T-helper 1 cell treated with Interleukin-12 subunit alpha and Interleukin-12 subunit beta and Interleukin-4 antibody, amounts not matched to agents 30 ng/mL and 1 ng/mL, for 36 hours (primary cell): Measurements from ENCODE around the gene TRMU. TPM values are rescaled to one million over a fixed set of nuclear protein-coding genes. Genes with fewer than 3 reads are reported as not detected.
"Not testable (repeated sequence)": the region's sequence is repeated elsewhere in the genome, so short reads cannot be mapped to it uniquely, and the experiment has no call there.

Experiments
- intact Hi-C: fragments of 100-400 bp; cut with micrococcal nuclease; formaldehyde crosslinking; loops from one replicate; pipeline ENCODE4 v1.15.1; 2024
- total RNA-seq: library from RNA; stranded (reverse); gene quantifications from 2 replicates; pipeline ENCODE4 v1.2.3, GENCODE V29; 2022

TRMU gene
- total RNA-seq, 1 donor from 2014 or later = 72.4 TPM

DNA sequence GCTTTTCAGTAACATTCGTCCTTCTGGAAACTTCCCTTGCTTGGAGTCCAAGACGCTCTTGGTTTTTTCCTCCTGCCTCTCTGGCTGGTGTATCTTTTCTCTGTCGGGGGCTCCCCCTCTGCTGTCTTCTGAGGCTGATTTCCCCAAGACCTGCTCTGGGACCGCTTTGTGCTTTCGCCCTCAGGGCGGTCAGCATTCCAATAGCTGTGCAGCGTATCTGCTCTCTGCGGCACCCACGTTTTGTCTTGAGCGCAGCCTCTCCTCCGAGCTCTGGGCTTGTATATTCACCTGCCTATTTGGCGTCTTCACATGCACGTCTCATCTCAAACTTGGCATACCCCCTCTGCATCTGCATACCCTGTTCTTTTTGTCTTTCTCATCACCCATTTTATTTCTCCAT lies 36.4 kb upstream of the TRMU start:
- intact Hi-C loops = no loop called here

DNA sequence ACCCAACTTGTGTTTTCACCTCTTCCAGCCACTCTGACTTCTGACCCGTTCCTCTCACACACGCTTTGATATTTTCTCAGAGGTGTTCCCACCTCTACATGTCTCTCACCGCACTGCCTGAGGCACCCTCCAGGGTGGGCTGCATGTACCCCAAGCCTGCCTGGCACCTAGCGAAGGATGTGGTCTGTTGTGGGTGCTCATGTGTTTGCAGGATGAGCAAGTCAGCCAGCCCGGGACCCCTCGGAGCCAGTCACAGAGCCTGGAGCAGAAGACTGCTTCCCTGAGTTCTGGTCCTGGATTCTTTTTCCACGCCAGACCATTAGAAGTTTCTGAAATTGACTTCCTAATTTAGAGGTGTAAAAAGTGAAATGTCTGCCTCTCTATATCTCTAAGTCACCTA lies 35.0 kb upstream of the TRMU start:
- intact Hi-C loops = no loop called here

- intact Hi-C loops = no loop called here
These were observed 32.1 kb upstream of the TRMU start for GRCh38 chr22:46303347-46303965.

DNA sequence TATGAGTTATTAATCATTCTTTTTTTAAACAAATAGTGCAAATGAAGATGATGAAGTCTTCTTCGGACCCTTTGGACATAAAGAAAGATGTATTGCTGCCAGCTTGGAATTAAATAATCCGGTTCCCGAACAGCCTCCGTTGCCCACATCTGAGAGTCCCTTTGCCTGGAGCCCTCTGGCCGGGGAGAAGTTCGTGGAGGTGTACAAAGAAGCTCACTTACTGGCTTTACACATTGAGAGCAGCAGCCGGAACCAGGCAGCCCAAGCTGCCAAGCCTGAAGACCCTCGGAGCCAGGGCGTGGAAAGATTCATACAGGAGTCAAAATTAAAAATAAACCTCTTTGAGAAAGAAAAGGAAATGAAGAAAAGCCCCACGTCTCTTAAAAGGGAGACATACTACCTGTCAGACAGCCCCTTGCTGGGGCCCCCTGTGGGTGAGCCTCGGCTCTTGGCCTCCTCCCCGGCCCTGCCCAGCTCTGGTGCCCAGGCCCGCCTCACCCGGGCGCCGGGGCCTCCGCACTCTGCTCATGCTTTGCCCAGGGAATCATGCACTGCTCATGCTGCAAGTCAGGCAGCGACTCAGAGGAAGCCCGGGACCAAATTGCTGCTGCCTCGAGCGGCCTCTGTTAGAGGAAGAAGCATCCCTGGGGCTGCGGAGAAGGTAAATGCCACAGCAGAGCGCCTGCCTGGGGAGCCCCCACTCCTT lies 27.1 kb upstream of the TRMU start:
- intact Hi-C loops = no loop called here

- intact Hi-C loops = no loop called here
These were observed 25.9 kb upstream of the TRMU start for GRCh38 chr22:46309526-46310085.

DNA sequence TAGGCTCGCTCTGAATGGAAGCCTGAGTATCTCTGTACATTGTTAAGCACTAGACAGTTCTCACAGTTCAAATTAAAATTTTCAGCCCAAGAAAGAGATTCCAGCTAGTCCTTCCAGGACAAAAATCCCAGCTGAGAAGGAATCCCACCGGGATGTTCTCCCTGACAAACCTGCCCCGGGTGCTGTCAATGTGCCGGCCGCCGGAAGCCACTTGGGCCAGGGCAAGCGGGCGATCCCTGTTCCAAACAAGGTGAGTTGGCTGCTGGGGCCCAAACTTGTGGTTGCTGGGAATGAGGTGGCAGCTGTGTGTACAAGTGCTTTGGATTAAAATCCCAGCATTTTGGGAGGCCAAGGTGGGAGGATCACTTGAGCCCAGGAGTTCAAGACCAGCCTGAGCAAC lies 23.5 kb upstream of the TRMU start:
- intact Hi-C loops = no loop called here

DNA sequence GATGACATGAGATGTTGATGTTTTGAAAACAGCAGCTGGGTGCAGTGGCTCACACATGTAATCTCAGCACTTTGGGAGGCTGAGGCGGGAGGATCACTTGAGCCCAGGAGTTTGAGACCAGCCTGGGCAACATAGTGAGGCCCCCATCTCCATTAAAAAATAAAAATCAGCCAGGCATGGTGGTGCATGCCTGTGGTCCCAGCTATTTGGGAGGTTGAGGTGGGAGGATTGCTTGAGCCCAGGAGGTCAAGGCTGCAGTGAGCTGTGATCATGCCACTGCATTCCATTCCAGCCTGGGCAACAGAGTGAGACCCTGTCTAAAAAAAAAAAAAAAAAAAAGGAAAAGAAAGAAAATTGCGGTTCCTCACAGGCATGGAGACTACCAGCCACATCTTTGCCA lies 22.7 kb upstream of the TRMU start:
- intact Hi-C loops = not testable (repeated sequence)

GRCh38 chr22:46315976-46316375 lies 19.5 kb upstream of the TRMU start:
- intact Hi-C loops = loop anchor here (2.0 kb wide), 1 partner anchor 19 kb away; the partner anchor contains the start of gene GTSE1

GRCh38 chr22:46317646-46318045 lies 17.9 kb upstream of the TRMU start:
- intact Hi-C loops = no loop called here

DNA sequence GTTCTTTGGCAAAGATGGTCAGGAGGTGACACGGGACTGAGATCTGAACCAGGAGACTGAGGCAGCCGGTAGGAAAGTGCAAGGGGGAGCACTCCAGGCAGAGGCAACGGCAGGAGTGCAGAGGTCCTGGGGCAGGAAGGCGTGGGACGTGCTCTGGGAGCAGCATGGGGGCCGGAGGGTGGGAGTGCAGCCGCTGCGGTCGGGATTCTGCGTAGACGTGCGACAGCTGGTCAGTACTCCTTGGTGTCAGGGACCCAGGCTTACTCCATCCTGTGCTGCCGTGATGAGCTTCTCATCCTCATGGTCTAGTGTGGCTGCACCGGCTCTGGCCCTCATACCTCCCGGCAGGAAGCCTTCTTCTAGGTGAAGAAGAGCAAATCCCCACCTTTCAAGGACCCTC lies 16.9 kb upstream of the TRMU start:
- intact Hi-C loops = no loop called here

- intact Hi-C loops = no loop called here
These were observed 16.2 kb upstream of the TRMU start for GRCh38 chr22:46319319-46319718.

DNA sequence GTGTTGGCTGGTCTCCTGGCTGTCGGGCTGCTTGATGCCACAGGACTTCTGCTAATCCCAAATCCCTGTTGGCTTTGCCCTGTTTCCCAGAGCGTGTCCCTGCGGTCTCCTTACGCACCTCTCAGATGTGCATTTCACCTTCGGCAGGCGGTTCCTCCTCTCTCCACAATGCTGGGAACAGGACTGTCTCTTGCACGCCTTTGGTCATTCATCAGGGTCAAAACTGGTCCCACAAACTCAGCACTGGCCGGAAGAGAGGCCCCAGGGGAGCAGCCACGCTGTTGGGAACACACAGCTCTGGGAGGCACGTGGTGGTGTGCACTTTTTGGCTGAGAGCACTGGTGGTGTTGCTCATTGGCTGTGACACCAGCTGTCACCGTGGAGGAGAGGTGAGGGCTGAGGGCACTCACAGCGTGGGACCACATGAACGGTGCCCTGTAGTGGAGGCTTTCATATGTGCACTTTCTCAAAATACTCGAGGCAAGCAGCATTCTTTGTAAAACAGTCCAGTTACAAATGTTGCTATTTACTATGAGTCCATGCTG lies 15.3 kb upstream of the TRMU start:
- intact Hi-C loops = no loop called here

DNA sequence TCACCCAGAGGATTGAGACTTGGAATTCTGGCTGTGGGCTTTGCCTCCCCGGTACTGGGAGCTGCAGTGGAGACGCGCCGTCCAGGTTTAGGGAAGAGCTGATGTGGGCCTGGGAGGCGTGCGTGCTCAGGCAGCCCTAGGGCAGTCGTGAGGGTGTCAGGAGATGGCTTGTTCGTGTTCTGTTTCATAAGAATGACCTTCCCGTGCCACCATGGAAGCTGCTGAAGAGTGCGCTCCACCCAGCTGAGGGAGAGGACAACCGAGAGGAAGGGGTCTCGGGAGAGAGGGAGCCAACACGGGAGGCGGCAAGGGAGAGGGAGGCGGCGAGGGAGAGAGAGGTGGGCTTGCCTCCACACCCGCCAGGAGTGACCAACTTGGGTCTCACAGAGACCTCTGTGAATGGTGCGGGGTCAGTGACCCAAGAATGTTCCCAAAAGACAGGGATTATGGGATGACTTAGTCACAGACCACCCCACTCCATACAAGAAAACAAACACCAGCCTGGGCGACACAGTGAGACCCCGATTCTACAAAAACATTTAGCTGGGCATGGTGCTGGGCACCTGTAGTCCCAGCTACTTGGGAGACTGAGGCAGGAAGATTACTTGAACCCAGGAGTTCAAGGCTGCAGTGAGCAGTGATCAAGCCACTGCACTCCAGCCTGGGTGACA lies 14.7 kb upstream of the TRMU start:
- intact Hi-C loops = no loop called here

DNA sequence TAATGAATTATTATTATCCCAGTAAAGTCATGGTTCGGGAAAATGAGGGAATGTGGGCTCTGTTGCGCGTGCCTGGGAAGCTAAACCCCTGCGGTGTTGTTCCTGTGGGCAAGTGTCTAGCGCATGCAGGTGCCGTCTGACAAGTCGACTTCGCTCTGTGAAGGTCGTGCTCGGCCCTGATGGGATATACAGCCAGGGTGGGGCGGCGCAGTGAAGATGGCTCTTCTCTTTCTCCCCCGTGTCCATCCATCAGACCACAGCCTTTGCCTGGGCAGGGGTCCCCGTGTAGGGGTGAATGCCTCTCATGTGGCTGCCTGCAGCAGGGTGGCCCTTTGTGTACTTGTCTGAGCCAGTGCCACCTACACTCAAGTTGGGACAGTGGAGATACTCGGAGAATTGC lies 12.8 kb upstream of the TRMU start:
- intact Hi-C loops = no loop called here

DNA sequence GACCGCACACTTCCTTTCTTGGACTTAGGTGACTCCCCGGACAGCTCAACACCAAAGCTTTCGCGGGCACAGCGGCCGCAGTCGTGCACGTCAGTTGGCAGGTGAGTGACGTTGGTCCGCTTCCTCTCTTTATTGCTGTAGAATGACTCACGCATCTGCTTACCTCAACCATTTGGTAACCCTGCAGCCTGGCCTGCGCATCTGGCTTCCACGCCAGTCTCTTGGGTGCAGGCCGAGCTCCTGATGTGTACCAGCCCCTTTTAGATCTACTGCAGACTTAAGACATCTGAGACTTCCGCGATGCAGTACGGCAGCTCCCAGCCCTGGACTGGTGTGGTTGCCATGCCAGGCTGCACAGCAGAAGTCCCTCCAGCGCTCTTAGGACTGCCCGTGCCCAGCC lies 12.4 kb upstream of the TRMU start:
- intact Hi-C loops = no loop called here

DNA sequence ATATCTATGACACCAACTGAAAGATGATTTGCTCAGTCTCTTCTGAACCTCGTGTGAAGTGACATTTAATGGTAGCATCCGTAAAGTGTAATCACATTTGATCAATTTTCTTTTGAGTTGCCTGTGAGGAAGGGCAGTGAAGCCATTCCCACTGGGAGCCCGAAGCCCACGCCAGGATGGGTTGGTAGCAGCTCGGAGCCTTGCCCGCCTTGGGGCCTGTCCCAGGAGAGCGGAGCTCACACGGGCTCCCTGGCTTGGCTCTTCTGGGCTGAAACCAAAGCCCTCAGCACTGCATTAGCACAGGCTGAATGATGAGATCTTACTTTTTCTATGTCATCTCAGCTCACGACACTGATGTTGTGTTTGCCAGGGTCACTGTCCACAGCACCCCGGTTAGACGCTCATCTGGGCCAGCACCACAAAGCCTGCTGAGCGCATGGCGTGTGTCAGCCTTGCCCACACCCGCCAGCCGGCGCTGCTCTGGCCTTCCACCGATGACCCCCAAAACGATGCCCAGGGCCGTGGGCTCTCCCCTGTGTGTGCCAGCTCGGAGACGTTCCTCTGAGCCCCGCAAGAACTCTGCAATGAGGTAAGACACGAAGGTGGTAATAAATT lies 9.3 kb upstream of the TRMU start:
- intact Hi-C loops = no loop called here

- intact Hi-C loops = no loop called here
These were observed 7.6 kb upstream of the TRMU start for GRCh38 chr22:46327691-46328465.

- intact Hi-C loops = no loop called here
These were observed 6.7 kb upstream of the TRMU start for GRCh38 chr22:46328797-46329196.

- intact Hi-C loops = no loop called here
These were observed 5.9 kb upstream of the TRMU start for GRCh38 chr22:46329616-46330015.

- intact Hi-C loops = no loop called here
These were observed 5.1 kb upstream of the TRMU start for GRCh38 chr22:46330426-46330825.

DNA sequence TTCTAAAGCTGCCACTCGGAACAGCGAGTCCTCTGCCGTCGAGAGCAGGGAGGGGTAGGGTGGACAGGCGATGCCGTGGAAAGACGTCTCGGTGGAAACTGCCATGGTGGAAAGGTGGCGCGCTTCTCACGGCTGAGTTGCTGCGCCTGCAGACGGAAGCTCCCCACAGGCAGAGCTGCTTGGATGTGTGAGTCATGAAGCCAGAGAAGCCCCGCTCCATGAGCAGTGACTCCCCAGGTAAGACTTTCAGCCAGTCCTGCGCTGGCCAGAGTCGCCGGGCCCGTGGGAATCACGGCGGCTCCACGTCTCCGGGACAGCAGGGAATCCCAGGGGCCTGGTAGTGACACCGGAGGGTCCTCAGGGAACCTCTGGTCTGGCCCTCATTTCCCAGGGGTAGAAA lies 4.0 kb upstream of the TRMU start:
- intact Hi-C loops = no loop called here
